Activated CD8-positive, alpha-beta memory T cell treated with anti-CD3 and anti-CD28 coated beads for 24 hours (primary cell): Measurements from ENCODE around the gene SBF1.

Source experiments
- DNase-seq: peaks from one replicate; pipeline ENCODE4 v3.0.0-alpha.2; 2020

SBF1 gene

GRCh38 chr22:50443801-50444625 is 30.8 kb downstream of the SBF1 start:
- DNase-seq = no peak

GRCh38 chr22:50443197-50443596 is 31.6 kb downstream of the SBF1 start:
- no peak for DNase-seq

DNA sequence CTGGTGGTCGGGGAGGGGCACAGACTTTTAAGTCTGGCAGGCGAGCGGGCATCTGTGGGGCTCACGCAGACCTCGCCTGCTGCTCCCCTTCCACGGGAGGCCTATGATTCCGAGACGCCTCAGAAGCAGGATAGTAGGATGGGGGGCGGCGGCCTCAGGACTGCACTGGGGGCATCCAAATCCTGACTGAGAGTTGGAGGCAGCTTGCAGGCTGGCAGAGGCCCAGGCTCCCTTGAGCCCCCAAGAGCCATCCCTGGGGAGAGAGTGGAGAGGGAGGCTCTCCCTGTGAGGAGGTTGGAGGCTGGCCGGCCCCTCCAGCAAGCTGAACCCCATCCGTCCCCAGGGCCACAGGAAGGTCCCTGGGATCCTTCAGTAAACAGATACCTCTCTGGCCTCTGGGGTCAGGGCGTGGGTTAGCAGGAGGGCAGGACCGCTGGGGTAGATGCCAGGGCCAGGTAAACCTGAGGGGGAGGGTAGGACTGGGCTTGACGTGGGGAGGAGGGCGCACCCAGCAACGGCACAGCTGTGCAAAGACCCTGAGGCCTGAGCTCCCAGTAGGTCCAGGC is 33.3 kb downstream of the SBF1 start:
- no peak for DNase-seq

DNA sequence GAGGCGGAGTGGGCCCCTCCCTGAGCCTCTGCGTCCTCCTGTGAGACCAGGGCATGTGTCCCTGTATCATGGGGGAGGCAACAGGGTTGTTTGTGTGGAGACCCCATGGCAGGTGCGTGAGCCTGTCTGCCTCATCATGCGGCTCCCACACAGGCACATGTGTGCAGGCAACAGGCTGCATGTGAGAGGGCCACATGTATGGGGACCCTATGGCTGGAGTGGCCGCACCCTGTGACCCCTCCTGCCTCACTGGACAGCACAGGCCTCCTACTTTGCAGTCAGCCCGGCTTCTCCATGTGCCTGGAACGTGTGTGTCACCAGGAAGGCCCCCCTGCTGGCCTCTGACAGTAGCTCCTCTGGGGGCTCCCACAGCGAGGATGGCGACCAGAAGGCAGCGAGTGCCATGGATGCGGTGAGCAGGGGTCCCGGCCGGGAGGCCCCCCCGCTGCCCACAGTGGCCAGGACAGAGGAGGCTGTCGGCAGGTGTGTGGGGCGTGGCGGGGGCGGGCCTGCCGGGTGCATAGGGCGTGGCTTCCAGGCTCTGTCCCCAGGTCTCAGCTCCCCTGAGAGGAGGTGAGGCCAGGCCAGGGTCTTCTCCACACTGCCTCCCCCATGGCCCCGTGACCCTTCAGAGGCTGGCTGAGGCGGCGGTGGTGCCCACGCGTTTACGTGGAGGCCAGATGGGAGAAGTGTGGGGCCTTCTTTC is 34.1 kb downstream of the SBF1 start:
- DNase-seq = no peak

DNA sequence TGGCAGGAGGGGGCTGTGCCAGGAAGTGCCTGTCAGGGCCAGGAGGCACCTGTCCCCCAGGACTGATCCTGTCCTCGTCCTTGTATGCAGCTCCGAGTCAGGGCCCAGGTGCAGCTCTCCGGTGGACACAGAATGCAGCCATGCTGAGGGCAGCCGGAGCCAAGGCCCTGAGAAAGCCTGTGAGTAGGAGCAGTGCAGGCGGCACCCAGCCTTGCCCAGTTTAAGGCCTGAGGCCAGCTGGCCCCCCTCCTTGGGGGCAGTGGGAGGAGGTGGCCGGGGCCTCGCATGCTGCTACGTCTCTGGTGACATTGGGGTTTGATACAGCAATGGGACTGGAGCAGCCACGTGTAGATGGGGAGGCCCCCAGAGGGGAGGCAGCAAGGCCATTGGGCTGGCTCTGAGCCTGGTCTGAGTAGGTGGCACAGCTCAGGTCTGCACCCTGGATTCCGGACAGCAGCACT is 34.9 kb downstream of the SBF1 start:
- DNase-seq = no peak

DNA sequence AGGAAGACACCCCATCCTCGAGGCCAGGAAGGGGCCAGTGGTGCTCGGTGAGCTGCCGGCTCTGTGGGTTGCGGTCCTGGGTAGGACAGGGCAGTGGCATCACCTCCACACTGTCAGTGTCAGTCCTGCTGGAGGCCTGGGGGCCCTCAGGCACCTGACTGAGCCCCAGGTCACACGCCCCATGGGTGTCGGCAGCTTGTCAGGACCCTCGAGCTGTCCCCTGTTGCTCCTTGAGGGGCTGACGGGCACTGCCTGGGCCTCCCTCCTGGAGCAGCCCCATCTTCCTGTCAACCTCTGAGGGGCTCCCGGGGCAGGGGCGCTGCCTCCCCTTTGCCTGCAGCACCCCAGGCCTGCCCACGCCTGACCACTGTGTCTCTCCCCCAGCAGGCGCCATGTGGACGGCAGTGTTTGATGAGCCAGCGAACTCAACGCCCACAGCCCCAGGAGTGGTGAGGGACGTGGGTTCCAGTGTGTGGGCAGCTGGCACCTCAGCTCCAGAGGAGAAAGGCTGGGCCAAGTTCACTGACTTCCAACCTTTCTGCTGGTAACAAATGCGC is 35.4 kb downstream of the SBF1 start:
- no peak for DNase-seq

GRCh38 chr22:50438305-50439275 is 36.2 kb downstream of the SBF1 start:
- no peak for DNase-seq

DNA sequence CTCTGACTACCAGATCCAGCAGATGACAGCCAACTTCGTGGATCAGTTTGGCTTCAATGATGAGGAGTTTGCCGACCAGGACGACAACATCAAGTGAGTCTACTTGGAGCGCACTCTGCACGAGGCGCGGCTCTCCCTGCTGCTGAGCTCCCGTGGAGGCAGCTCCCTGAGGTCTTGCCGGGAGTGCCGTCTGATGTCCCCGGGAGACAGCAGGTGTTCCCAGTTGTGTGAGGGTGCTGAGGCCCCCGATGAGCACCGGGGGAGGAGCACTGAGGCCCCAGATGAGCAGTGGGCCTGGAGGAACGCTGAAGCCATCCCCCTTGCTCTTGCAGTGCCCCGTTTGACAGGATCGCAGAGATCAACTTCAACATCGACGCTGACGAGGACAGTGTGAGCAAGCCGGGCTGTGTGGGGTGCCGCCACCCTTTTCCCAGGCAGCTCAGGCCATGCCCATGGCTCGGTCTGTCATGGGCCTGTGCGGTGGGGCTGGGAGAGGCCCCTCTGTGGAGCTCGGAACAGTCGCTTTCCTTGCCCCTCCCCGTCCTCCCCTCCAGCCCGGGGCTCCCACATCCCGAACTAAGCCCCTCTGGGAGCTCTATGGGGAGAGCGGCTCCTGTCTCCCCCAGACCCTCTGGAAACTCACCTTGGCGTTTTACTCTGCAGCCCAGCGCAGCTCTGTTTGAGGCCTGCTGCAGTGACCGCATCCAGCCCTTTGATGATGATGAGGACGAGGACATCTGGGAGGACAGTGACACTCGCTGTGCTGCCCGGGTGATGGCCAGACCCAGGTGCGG is 37.1 kb downstream of the SBF1 start:
- DNase-seq = no peak

- DNase-seq = no peak
These were observed 37.9 kb downstream of the SBF1 start for GRCh38 chr22:50436841-50437341.

GRCh38 chr22:50436015-50436830 is 38.6 kb downstream of the SBF1 start:
- DNase-seq = no peak

DNA sequence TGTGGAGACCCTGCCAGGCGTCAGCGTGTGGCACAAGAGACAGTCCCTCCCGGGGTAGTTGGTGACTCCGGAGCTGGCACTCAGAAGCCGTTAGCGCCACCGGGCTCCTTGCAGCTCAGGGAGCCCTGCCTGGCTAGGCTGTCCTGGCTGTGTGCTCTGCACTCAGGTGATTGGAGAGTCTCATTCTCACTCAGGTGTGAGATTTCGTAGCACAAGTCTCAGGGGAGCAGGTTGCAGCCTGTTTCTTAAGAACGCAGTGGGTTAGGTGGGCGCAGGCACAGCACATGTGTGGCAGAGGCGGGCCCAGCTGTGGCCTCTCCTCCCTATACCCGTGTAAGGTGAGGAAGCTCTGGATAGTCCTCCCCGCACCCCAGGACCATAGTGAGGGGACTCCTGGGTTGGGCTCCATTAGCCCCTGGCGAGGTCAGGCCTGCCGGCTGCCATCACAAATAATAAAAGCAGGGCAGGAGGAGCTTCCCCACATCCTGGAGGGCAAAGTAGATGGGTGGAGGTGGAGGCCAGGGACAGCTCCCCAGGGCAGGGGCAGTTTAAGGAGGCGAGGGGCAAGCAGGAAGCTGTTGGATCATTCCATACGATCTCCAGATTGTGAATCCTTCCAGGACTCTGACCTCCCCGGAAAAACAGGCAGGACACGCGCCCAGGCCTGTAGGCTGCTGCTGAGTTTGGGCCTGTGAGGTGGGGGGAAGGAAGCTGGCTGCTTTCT is 39.4 kb downstream of the SBF1 start:
- DNase-seq = no peak

DNA sequence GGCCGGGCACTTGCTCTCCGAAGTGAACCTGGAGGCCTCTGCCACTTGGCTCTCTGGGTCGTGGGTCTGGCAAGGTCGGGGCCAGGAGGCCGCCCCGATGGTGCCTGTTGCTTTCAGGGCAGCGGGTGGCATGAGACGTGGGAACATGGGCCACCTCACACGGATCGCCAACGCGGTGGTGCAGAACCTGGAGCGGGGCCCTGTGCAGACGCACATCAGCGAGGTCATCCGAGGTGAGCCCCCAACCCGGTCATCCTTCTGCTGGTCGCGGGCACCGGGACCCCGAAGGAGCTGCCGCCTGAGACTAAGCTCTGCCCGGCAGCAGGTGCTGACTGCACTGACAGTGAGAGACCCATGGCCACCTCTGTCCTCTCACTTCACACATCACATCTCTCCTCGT is 40.0 kb downstream of the SBF1 start:
- no peak for DNase-seq

DNA sequence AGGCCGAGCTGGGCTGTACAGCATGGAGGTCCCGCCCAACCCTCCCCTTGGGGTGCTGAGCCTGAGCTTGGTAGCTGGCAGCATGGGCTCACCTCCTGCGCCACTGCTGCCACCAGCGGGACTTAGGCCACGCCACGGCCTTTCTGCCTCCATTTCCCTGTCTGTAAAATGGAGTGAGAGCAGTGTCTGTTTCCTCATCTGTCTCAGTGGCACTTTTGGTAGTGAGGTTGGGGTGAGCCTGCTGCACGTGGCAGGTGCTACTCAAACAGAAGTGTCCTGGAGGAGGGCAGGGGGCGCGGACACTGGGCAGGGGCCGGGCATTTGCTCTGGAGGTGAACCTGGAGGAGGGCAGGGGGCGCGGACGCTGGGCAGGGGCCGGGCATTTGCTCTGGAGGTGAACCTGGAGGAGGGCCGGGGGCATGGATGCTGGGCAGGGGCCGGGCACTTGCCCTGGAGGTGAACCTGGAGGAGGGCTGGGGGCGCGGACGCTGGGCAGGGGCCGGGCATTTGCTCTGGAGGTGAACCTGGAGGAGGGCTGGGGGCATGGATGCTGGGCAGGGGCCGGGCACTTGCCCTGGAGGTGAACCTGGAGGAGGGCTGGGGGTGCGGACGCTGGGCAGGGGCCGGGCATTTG is 41.8 kb downstream of the SBF1 start:
- peak; percentile 41 for DNase-seq

- no peak for DNase-seq
These were observed 42.5 kb downstream of the SBF1 start for GRCh38 chr22:50432131-50432876.

GRCh38 chr22:50425179-50425916 is 49.5 kb downstream of the SBF1 start:
- no peak for DNase-seq

DNA sequence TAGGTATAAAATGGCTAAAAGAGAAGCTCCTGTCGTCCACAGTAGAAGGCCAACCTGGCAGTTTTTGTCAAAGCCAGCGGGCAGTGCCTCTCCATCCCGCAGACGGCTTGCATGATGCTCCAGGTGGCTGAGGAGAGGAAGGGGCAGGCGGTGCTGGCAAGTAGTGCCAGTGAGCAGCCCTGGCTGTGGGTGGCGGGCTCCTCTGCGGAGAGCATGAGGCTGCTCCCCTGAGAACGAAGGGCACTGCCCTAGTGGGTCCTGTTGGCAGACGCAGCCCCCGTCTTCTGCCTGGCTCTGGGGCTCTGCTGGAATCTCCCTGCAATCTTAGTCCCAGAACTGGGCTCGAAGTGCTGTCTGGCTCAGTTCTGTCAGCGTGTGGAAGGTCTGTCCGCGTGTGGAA is 50.9 kb downstream of the SBF1 start:
- no peak for DNase-seq

DNA sequence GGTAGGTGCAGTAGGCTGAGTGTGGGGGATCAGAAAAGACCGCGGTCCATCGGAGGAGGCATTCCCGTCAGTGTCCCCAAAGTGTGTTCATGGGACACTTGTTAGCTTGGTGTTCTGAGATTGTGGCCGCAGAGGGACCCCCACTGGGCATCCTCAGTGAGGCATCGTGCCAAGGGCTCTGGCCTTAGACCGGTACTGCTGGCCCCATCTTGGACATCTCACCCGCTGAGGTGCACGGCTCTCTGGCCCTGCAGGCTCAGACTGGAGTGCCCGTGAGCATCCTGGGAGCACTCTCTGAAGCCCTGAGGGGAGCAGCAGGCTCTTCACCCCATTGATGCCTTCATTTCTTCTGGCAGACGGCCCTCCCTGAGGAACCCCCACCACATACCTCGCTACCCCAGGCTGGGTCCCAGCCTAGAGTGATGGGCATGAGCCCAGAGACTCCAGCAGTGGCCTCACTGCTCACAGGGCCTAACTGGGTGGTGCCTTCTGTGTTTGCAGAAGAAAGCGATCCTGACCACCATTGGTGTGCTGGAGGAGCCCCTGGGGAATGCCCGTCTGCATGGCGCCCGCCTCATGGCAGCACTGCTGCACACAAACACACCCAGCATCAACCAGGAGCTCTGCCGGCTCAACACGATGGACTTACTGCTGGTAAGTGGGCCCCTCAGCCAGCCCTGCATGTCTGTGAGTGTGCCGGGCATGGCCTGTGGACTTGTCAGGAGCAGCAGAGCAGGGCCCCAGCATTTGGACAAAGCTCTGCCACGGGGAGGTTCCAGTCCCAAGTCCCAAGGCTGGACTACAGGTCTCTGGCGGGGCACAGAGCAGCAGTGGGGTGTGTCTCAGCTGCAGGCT is 51.6 kb downstream of the SBF1 start:
- DNase-seq = no peak
